KOPT-K1 (cell line): ENCODE measurements around the gene ZNF860.
"Not testable (repeated sequence)": the region's sequence is repeated elsewhere in the genome, so short reads cannot be mapped to it uniquely, and the experiment has no call there.

Experiments
- H3K27ac ChIP-seq: fragments of 200-600 bp; sonication (generic); 2 replicates; pipeline ENCODE4 v1.5.1; 2016; ENCODE audit warnings: antibody characterized with exemption, mild to moderate bottlenecking, low read depth, low read length; ENCODE audit not compliant: poor library complexity, severe bottlenecking
- H3K36me3 ChIP-seq: fragments of 200-600 bp; sonication (generic); 2 replicates; pipeline ENCODE4 v1.5.1; 2017; ENCODE audit warnings: antibody characterized with exemption, mild to moderate bottlenecking, low read length, moderate library complexity; ENCODE audit not compliant: insufficient read depth
- H3K9me3 ChIP-seq: fragments of 200-600 bp; sonication (generic); 2 replicates; pipeline ENCODE4 v1.5.1; 2017; ENCODE audit warnings: antibody characterized with exemption, low read length, mild to moderate bottlenecking; ENCODE audit not compliant: insufficient read depth, poor library complexity, severe bottlenecking

ZNF860 gene

DNA sequence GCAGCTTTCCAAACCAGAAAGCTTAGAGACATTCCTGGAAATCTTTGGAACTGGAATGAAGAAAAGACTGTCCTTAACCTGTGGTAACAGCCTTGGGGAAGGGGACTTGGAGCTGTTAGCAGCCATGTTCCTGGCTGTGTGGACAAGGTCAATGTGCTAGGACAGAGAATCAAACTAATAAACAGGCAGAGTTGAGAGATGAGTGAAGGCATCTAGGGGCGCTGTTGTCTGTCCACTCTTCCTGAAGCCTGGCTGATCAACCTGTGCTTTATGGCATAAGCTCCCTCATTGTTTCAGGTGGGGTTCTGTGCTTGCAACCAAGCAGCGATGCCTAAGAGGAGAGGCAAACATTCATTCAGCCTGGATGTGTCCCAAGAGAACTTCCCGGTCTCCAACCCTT lies 19.3 kb downstream of the ZNF860 start:
- no peak overlapping the region for H3K27ac ChIP-seq
- H3K9me3 ChIP-seq, result no peaks in the 10 kb centered on the region

GRCh38 chr3:32002561-32003368 lies 21.2 kb downstream of the ZNF860 start:
- no peaks in the 10 kb centered on the region for H3K36me3 ChIP-seq
- no peak overlapping the region for H3K27ac ChIP-seq
- H3K9me3 ChIP-seq, result no peaks in the 10 kb centered on the region

More for the DNA sequence above, 19.3 kb downstream of the ZNF860 start:
- H3K36me3 ChIP-seq, result no peaks in the 10 kb centered on the region

- H3K27ac ChIP-seq, result no peak overlapping the region
- H3K9me3 ChIP-seq, result no peaks in the 10 kb centered on the region
- H3K36me3 ChIP-seq, result no peaks in the 10 kb centered on the region
These were observed 21.8 kb downstream of the ZNF860 start for GRCh38 chr3:32003380-32003779.

GRCh38 chr3:32004113-32004765 lies 22.7 kb downstream of the ZNF860 start:
- H3K36me3 ChIP-seq, result no peaks in the 10 kb centered on the region

DNA sequence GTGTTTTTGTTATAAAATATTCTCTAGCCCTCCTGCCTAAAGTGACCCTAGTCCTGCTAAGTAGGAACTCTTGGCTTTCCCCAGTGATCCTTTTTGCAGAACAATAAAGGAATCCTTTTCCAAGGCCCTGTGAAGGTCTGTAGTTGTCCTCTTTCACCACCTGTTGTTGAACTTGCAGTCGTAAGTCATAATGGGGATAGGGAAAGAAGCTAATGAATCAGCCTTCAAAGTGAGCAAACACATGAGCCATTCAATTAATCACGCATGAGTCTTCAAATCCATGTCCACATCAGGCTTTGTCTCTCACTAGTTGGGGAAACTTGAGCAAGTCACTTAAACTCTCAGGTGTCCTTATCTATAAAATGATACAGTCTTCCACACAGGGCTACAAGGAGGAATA lies 27.6 kb downstream of the ZNF860 start:
- Histone ChIP-seq H3K9me3 (peaks cover 10% of the 10 kb centered on the region), H3K36me3 (no peaks in the 10 kb centered on the region), H3K27ac (no peak overlapping the region)

More at GRCh38 chr3:32004113-32004765, 22.7 kb downstream of the ZNF860 start:
- H3K27ac ChIP-seq, result no peak overlapping the region
- no peaks in the 10 kb centered on the region for H3K9me3 ChIP-seq

- Histone ChIP-seq H3K9me3 (peaks cover 10% of the 10 kb centered on the region), H3K36me3 (no peaks in the 10 kb centered on the region), H3K27ac (no peak overlapping the region)
These were observed 28.4 kb downstream of the ZNF860 start for GRCh38 chr3:32009957-32010356.

- not testable (repeated sequence) for H3K27ac ChIP-seq, H3K36me3 ChIP-seq, H3K9me3 ChIP-seq
These were observed 29.1 kb downstream of the ZNF860 start for GRCh38 chr3:32010699-32011098.

DNA sequence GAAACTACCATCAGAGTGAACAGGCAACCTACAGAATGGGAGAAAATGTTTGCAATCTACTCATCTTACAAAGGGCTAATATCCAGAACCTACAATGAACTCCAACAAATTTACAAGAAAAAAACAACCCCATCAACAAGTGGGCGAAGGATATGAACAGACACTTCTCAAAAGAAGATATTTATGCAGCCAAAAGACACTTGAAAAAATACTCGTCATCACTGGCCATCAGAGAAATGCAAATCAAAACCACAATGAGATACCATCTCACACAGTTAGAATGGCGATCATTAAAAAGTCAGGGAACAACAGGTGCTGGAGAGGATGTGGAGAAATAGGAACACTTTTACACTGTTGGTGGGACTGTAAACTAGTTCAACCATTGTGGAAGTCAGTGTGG lies 34.1 kb downstream of the ZNF860 start:
- not testable (repeated sequence) for H3K36me3 ChIP-seq, H3K27ac ChIP-seq, H3K9me3 ChIP-seq

DNA sequence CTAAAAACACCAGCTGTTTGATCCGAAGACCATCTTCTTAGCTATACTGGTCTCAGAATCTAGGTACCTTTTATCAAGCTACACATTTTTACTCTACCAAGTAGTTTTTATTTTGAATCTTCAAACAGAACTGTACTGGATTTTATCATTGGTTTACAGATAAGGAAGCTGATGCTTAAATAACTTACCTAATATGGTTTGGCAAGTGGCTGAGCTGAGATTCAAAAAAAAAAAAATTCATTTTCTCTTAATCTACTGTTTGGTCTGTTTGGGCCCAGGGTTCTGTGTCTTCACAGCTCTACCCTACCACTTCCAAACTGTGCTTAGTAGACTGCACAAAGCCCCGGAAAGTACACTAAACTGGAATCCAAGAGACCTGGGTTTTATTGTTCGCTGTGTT lies 35.7 kb downstream of the ZNF860 start:
- Histone ChIP-seq H3K9me3 (no peaks in the 10 kb centered on the region), H3K36me3 (no peaks in the 10 kb centered on the region), H3K27ac (no peak overlapping the region)

DNA sequence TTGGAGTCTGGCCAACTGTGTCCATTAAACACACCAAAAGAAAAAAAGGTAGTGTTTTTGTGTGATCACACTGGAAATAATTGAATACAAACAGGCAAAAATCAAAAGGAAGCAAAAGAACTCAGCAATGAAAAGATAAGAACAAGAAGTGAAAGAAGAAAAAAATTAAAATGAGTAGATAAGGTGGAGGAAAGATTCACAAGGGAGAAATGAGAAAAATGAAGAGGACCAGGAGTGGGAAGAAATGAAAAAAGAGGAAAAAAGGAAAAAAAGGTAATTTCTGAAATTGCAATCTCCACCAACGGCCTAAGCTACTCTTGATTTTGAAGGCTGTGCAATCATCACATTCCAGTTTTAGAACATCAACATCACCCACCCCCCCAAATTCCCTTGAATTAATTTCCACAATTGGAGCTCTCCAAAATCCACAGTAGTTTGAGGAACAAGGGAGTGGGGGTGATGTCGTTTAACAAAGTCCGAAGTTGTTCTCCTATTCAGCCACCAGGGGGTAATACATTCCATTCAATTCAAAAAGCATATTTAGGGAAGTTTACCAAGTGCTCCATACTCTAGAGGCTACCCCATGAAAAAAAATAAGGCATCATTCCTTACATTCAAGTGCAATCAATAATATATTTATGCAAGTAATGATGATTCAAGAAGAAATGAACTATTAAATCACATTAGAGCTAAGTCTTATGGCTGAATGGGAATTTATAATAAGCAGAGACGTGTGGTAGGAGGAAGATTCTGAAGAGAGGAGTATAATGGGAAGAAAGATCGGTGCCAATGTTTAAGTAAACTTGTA lies 37.4 kb downstream of the ZNF860 start:
- Histone ChIP-seq H3K27ac (no peak overlapping the region), H3K9me3 (no peaks in the 10 kb centered on the region), H3K36me3 (no peaks in the 10 kb centered on the region)

DNA sequence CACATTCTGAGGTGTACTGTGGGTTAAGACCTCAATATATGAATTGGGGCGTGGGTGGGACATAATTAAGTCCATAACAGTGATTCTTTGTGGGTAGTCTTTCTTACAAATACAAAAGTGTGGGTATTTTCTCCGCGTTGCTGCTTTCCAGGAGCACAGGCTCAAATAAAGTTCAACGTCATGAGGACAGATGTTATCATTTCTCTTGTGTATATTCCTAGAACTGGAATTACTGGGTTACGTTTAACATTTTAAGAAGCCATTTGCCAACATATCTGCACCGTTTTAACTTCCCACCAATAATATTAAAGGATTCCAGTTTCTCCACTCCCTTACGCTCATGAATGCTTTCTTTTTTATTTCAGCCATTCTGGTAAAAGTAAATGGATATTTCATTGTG lies 39.6 kb downstream of the ZNF860 start:
- no peak overlapping the region for H3K27ac ChIP-seq
- H3K9me3 ChIP-seq, result no peaks in the 10 kb centered on the region
- no peaks in the 10 kb centered on the region for H3K36me3 ChIP-seq

GRCh38 chr3:32021748-32022147 lies 40.2 kb downstream of the ZNF860 start:
- H3K36me3 ChIP-seq, result no peaks in the 10 kb centered on the region
- H3K27ac ChIP-seq, result no peak overlapping the region
- no peaks in the 10 kb centered on the region for H3K9me3 ChIP-seq

DNA sequence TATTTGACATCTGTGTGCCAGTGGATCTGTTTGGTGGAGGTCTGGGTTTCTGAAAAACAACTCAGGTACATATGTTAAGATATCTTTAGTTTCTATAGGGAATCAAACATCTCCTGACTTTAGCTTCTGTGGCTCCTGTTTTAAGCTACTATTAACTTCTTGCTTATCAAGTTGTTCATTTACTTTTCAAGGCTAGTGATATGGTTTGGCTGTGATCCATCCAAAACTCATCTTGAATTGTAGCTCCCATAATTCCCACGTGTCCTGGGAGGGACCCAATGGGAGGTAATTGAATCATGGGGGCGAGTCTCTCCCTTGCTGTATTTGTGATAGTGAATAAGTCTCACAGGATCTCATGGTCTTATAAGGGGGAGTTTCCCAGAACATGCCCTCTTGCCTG lies 41.4 kb downstream of the ZNF860 start:
- H3K9me3 ChIP-seq, result no peaks in the 10 kb centered on the region
- no peak overlapping the region for H3K27ac ChIP-seq
- no peaks in the 10 kb centered on the region for H3K36me3 ChIP-seq

DNA sequence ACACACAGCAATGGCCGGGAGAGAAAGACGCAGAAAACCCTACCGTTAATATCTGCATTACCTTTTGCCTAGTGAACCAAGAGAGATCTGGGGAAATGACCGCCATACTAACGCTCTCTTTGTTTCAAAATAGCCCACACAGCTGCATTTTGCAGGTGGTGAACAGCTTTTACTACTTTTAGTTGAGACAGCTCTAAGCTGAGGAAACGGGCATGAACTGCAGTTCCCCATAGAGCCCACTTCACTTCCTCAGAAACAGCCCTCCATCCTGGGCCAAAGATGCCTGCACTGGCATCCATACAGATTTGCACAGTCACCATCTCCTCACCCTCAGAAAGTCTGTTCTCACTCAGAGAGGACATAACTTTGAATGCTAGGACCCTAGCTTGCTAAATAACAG lies 45.0 kb downstream of the ZNF860 start:
- Histone ChIP-seq H3K36me3 (no peaks in the 10 kb centered on the region), H3K27ac (no peak overlapping the region), H3K9me3 (no peaks in the 10 kb centered on the region)

GRCh38 chr3:32037932-32038267 lies 56.4 kb downstream of the ZNF860 start:
- Histone ChIP-seq H3K27ac (no peak overlapping the region), H3K9me3 (peaks cover 10% of the 10 kb centered on the region), H3K36me3 (no peaks in the 10 kb centered on the region)
